NB4 (cell line): ENCODE data around the gene DPPA5.

Experiments
- CTCF ChIP-seq: IDR thresholded peaks from one replicate; pipeline ENCODE4 v1.5.1; 2012; ENCODE audit warnings: low read depth, low read length
- MYC ChIP-seq: IDR thresholded peaks from 2 replicates; pipeline ENCODE4 v1.6.1; 2011; ENCODE audit warnings: low read depth, low read length
- POLR2A ChIP-seq: IDR thresholded peaks from 2 replicates; pipeline ENCODE4 v1.6.1; 2011; ENCODE audit warnings: mild to moderate bottlenecking; ENCODE audit not compliant: insufficient read length; ENCODE audit errors: extremely low read depth
- TF ChIP-seq, protein P1 (sequence below): IDR thresholded peaks from 2 replicates; pipeline ENCODE4 v1.6.1; 2011; ENCODE audit warnings: low read depth, low read length

DNA sequence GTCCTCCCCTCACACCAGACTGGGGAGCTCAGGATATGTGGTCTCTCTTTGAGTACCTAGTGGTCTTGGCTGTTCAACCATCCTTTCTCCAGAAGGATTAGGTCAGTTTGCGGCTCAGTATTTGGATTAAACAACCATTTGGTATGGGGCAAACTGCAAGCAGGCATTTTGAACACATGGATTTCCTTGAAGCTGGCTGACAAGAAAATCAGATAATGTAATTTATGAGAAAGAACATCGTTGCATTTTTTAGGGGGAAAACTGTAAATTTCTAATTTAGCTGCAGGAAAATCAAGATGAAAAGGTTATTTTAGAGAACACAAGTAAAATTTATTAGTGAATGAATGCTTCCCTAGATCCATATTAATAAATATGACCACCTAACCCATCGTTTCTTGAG, 25.3 kb downstream of the DPPA5 start:
- TF ChIP-seq CTCF: no peak
- no peak for TF ChIP-seq POLR2A
- no peak for TF ChIP-seq MYC
- TF ChIP-seq, protein P1, sequence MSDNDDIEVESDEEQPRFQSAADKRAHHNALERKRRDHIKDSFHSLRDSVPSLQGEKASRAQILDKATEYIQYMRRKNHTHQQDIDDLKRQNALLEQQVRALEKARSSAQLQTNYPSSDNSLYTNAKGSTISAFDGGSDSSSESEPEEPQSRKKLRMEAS: no peak
